Prostate gland (tissue), 2 donors: ENCODE results near the gene GPR176.

Experiments used
- POLR2AphosphoS5 ChIP-seq: sonication (generic); formaldehyde crosslinking; IDR thresholded peaks from one replicate; pipeline ENCODE4 v1.6.1; 2017; ENCODE audit warnings: antibody characterized with exemption
- TF ChIP-seq, protein P1 (sequence below), 4 experiments: fragments of 200-600 bp in 2 of 4; fragments of 450-650 bp in 2 of 4; sonication (generic) in 2 of 4; IDR thresholded peaks; 1 replicate in 3 of 4; 2 replicates in 1 of 4; pipeline ENCODE4 v1.5.1; 2016 to 2019; ENCODE audit warnings: antibody characterized with exemption in 4 of 4, mild to moderate bottlenecking in 2 of 4, moderate library complexity in 2 of 4

- no peak for TF ChIP-seq POLR2AphosphoS5
- TF ChIP-seq, protein P1, sequence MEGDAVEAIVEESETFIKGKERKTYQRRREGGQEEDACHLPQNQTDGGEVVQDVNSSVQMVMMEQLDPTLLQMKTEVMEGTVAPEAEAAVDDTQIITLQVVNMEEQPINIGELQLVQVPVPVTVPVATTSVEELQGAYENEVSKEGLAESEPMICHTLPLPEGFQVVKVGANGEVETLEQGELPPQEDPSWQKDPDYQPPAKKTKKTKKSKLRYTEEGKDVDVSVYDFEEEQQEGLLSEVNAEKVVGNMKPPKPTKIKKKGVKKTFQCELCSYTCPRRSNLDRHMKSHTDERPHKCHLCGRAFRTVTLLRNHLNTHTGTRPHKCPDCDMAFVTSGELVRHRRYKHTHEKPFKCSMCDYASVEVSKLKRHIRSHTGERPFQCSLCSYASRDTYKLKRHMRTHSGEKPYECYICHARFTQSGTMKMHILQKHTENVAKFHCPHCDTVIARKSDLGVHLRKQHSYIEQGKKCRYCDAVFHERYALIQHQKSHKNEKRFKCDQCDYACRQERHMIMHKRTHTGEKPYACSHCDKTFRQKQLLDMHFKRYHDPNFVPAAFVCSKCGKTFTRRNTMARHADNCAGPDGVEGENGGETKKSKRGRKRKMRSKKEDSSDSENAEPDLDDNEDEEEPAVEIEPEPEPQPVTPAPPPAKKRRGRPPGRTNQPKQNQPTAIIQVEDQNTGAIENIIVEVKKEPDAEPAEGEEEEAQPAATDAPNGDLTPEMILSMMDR (IDR thresholded peaks at IDR 0.05), result no peak
Measured at GRCh38 chr15:39870537-39870936, 49.5 kb downstream of the GPR176 start.
